ENCODE measurements around the gene PLCL2.
"Not testable (repeated sequence)": the region's sequence is repeated elsewhere in the genome, so short reads cannot be mapped to it uniquely, and the experiment has no call there.

The PLCL2 gene

DNA sequence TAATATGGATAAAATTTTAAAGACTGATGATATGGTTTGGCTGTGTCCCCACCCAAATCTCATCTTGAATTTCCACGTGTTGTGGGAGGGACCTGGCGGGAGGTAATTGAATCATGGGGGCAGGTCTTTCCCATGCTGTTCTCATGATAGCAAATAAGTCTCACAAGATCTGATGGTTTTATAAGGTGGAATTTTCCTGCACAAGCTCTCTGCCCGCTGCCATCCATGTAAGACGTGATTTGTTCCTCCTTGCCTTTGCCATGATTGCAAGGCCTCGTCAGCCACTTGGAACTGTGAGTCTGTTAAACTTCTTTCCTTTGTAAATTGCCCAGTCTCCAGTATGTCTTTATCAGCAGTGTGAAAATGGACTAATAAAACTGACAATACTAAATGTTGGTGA lies 222.0 kb downstream of the PLCL2 start:
- in situ Hi-C loops (cut with MboI; ENCODE audit: low sequenced_read_pairs), result not testable (repeated sequence)

DNA sequence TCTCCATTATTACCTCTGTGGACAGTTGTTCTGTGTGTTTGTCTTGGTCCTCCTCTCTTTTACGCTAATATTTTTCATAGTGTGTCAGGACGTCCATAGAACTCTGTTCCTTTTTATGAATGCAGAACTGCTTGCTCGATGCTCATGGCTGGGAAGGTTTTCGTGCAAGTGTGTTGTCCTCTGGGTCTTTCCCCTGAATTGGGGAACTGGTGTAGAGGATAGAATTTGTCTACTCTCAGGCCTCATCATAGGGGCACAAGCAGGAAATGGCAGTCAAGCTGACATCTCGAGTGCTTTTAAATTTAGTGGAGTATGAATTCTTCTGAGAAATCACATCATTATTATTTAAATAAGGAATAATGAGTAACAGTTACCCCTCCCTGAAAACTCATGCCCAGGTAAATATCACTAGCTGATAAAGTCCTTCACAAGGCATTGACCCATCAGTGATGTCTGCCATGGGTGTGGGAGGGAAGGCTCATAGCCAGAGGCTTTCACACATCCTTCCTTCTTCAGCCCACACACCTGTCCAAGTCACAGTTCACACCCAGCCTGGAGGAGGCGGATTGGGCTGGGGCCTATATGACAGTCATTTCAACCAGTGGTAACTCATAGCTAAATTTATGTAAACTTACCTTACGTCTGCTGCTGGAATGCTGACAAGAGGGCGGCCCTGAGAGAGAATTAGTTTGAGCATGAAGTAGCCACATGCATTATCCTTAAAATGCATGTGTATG lies 226.1 kb downstream of the PLCL2 start:
- in situ Hi-C loops (cut with MboI; ENCODE audit: low sequenced_read_pairs), result no loop called here

DNA sequence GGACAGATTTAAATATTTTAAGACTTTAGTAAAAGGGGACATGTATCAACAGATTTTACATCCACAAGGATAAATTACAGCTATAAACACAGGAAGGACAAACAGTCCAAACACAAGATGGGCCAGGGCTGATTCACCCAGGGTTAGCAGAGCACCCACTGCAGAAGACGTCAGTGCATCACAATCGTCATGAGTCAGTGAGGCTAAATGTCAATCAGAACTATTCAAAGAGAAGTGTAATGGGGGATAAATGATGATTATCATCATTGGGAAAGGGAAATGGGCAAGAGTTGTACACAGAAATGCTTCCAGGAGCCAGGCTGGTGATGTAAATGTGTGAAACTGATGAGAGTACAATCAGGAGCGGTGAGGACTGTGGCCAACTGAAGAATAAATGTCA lies 226.8 kb downstream of the PLCL2 start:
- in situ Hi-C loops (cut with MboI; ENCODE audit: low sequenced_read_pairs), result no loop called here

DNA sequence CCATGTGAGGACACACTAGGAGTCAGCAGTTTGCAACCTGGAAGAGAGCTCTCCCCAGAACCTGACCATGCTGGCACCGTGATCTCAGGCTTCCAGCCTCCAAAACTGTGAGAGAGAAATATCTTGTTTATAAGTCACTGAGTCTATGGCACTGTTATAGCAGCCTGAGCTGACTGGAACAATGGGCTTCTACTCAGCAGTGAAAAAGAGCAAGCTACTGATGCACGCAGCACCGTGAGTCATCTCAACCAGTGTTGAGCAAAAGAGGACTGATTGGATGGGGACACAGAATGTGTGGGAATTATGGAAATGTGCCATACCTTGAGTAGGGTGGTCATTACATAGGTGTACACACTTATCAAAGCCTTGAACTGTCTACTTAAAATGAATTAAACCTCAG lies 230.4 kb downstream of the PLCL2 start:
- in situ Hi-C loops (cut with MboI; ENCODE audit: low sequenced_read_pairs), result no loop called here

DNA sequence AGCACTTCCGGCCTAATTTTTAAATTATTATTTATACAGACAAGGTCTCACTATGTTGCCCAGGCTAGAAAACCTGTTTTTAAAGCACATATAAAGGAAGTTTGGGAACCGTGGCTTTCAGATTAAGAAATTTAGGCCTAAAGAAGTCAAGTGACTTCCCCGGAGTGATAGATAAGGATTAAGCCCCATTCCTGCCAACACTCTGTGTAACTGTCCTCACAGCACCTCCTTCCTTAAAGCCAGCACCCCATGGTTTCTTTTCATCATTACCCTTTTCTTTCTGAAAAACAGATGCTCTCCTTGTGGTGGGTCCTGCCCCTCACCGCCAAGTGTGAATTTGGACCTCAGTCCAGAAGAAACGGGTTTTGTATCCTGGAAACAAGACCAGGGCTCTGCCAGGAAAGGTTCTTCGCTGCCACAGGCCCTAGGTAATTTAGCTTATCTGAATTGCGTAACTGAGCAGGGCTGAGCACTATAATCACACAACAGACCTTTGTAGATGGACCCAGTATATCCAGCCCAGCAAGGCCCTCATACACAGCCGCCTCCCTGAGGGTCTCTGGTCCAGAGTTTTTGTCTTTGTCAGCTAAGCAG lies 231.3 kb downstream of the PLCL2 start:
- in situ Hi-C loops (cut with MboI; ENCODE audit: low sequenced_read_pairs), result no loop called here

DNA sequence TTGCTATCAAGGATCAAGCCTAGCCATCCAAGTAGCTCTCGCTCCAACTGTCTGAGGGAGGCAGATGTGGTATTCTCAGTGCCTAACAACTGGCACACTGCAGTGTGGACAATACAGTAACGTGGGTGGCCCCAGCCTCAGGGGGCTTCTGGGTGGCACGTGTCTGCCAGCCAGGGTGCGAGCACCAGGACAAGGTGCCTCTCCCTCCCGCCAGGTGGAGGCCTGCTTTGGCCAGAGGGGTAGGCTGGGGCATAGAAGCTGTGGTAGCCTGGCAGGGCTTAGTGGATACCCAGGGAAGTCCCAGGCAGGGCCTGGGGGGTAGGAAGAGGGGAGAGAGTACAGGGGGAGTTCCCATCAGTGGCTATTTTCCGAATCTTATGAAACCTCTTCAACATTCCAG lies 234.0 kb downstream of the PLCL2 start:
- in situ Hi-C loops (cut with MboI; ENCODE audit: low sequenced_read_pairs), result no loop called here

DNA sequence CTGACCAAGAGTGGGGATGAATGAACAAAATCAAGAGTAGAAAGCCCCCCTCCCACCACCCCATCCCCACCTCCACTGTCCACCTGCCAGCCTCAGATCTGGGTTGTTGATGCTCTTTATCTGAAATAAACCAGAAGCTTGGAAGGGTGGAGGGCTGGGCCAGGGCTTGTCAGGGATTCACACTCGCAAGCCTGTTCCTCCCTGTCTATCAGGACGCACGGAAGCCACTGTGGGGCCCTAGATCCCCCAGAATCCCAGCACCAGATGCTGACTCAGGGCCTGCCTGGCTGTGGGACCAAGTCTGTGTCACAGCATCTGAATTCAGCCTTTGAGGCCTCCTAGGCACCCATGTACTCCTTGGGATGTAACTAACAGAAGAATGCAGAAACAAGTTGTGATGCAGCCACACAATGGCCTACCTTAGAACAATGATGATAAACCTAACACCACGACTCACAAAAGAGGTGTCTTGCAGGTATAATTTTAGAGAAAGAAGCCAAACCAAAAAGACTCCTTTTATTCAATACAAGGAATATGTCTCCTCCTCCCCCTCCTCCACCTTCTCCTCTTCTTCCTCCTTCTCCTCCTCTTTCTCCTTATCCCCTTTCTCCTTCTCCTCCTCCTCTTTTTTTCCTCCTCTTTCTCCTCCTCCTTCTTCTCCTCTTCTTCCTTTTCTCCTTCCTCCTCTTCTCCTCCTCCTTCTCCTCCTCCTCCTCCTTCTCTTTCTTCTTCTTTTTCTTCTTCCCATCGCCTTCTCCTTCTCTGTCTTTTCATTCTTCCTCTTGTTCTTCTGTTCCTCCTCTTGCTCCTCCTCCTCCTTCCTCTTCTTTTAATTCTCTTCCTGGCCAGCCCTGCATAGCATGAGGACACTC lies 234.7 kb downstream of the PLCL2 start:
- in situ Hi-C loops (cut with MboI; ENCODE audit: low sequenced_read_pairs), result no loop called here

DNA sequence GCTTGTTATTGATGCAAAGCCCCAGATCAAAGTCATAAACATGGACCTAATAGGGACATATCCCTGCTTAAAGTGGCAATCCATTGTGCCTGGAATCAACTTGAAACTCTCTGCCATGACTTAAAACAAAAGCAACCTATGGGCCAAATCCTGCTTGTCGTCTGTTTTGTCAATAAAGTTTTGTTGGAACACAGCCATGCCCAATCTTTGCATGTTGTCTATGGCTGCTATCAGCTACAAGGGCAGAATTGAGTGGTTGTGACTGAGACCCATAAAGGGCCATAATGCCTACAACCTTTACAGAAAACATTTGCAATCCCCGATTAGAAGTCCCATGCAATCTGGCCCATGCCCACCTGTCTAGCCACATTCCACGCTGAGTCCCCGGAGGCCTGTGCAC lies 235.4 kb downstream of the PLCL2 start:
- in situ Hi-C loops (cut with MboI; ENCODE audit: low sequenced_read_pairs), result no loop called here

DNA sequence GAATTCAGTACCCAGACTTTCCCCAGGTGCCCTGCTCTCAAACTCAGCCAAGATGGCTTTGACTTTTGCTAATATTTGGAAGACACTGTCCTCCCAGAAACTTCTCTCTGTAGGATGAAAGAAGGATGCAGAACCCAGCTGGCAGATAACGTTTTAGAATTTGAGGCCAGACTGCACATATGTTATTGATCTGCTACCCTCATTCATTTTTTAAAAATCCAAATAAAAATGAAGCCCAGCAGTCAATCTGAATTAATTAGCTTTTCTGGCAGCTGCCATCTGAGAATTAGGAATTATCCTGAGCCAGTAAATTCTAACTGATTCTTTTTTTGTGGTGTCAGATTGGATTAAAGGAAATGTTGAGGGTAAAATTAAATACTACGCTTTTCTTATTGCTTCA lies 236.6 kb downstream of the PLCL2 start:
- in situ Hi-C loops (cut with MboI; ENCODE audit: low sequenced_read_pairs), result no loop called here

DNA sequence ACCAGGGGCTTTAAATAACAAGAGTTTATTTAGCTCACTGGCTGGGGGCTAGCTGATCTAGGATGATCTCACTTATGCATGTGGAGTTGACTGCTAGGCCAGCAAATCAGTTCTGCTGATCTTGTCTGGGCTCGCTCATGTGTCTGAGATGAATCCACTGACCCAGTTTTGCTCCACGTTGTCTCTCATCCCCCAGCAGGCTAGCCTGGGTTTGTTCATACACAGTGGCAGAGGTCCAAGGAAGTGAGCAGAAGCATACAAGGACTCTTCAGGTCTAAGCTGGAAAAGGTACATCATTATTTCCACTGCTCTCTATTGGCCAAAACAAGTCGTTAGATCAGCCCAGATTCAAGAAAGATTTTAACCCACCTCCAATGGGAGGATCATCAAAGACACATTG lies 238.0 kb downstream of the PLCL2 start:
- in situ Hi-C loops (cut with MboI; ENCODE audit: low sequenced_read_pairs), result no loop called here

DNA sequence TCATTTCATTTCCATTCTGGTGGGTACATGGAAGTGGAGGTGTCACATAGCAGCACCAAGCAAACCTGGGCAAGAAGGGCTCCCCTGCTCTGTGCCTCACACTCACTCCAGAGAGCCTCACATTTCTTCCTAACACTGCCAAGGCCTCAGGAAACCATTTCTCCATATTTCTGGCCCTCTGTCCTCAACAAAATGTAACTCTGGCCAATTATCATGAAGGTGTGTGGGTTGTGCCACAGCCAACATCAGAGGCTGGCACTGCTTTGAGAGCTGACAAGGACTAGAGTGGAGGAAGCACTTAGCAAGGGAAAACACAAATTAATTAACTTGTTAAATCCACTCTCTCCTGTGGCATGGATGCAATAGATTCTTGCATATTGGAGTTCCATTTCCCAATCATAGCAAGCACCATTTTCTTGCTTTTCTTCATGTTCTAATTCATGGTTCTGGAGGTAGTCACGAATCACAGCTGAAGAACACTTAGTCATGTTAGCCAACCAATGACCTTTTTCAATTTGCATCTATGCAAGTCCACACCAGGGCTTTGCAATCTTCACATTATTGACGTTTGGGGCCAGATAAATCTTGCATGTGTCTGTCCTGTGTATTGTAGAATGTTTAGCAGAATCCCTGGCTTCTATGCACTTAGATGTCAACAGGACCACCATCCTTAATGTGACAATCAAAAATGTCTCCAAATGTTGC lies 241.1 kb downstream of the PLCL2 start:
- in situ Hi-C loops (cut with MboI; ENCODE audit: low sequenced_read_pairs), result no loop called here

DNA sequence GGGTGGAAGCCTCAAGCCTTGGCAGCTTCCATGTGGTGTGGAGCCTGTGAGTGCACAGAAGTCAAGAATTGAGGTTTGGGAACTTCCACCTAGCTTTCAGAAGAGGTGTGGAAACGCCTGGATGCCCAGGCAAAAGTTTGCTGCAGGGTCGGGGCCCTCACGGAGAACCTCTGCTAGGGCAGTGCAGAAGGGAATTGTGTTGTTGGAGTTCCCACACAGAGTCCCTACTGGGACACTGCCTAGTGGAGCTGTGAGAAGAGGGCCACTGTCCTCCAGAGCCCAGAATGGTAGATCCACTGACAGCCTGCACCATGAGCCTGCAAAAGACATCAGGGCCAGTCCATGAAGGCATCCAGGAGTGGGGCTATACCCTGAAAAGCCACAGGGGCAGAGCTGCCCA lies 243.9 kb downstream of the PLCL2 start:
- in situ Hi-C loops (cut with MboI; ENCODE audit: low sequenced_read_pairs), result not testable (repeated sequence)

DNA sequence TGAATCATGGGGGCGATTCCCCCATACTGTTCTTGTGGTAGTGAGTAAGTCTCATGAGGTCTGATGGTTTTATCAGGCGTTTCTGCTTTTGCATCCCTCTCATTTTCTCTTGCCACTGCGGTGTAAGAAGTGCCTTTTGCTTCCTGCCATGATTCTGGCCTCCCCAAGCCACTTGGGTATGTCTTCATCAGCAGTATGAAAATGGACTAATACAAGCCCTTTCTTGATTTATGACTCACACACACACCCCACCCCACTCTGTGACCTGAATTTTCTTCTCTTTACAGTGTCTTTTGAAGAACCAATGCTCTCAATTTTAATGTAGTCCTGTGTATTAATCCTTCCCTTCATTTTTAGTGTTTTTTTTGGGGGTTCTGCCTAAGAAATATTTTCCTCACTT lies 244.8 kb downstream of the PLCL2 start:
- in situ Hi-C loops (cut with MboI; ENCODE audit: low sequenced_read_pairs), result no loop called here

DNA sequence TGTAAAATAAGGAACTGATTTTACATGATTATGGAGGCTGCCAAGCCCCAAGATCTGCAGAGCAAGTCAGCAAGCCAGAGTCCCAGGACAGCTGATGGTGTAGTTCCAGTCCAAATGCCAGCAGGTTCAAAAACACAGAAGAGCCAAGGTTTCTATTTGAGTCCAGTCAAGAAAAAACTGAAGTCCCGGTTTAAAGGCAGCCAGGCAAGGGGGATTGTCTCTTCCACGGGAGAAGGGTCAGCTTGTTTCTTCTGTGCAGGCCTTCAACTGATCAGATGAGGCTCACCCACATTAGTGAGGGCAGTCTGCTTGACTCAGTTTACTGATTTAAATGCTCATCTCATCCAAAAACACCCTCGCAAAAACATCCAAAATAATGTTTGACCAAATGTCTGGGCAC lies 246.2 kb downstream of the PLCL2 start:
- in situ Hi-C loops (cut with MboI; ENCODE audit: low sequenced_read_pairs), result no loop called here

DNA sequence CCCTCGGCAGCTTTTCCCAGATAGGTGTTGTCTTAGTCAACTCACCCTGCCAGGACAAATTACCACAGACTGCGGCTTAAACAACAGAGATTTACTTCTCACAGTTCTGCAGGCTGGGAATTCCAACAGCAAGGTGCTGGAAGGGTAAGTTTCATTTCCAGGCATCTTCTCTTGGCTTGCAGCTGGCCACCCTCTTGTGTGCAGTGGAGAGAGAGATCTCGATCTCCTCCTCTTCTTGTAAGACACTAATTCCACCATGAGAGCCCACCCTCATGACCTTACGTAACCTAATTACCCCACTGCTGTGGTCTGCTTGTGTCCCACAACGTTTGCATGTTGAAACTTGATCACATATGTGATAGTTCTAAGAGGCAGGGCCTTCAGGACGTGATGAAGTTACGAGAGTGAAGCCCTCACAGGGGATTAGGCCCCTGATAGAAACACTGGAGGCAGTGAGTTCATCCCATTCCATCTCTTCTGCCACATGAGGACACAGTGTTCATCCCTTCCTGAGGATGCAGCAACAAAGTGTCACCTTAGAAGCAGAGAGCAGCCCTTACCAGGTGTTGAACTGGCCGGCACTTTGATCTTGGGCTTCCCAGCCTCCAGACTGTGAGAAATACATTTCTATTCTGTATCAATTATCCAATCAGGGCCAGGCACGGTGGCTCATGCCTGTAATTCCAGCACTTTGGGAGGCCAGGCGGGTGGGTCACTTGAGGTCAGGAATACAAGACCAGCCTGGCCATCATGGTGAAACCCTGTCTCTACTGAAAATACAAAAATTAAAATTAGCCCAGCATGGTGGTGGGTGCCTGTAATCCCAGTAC lies 247.7 kb downstream of the PLCL2 start:
- in situ Hi-C loops (cut with MboI; ENCODE audit: low sequenced_read_pairs), result no loop called here

DNA sequence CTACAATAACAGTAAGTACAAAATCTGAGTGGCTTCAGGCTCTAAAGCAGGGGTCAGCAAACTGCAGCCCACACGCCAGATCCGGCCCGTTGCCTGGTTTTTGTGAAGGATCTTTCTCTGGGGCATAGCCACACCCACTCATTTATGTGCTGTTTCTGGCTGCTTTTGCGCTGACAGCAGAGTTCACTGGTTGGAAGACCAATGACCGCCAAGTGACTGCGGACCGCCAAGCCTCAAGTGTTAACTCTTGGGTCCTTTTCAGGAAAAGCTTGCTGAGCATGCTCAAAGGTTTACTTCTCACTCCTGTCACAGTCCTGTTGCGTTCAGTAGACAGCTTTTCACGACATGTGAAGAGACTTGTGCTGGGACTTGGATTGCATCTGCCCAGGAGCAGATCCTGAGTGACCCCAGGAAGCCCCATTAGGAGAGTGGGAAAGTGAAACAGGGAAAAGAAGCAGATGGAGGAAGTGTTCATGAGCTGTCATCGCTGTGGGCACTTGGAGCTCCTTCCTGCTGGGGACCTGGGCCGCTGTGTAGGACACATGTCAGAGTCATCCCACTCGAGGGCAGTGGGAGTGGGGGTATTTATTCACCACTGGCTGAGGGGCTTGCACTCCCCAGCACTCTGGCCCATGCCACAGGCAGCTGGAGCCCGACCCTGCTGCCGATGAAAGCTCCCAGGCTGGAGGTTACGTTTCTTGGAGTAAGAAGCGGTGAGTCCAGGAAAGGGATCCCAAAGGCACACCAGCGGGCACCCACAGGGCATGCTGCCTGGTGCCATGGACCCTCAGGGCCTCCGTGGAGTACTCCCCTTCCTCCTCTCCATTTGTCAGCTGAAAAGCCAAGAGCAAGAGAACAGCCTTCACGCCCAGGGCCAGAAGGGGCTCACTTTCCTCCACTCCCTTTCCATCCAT lies 249.1 kb downstream of the PLCL2 start:
- in situ Hi-C loops (cut with MboI; ENCODE audit: low sequenced_read_pairs), result no loop called here

DNA sequence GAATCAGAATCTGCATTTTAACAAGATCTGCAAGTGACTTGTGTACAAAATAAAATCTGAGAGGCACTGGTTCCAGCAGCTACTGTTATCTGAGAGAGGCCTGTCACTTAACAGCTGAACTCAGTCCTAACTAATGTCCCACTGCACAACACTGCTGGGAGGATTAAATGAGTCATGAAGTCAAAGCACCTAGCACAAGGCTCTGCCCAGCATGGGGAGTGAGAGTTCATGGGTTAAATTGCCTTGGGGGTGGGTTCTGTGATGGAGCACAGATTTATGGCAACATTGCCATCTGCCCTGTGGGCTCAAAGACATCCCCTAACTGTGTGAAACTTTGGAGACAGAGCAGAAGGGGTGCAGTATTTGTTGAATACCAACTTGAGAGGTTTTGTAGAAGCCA lies 250.9 kb downstream of the PLCL2 start:
- in situ Hi-C loops (cut with MboI; ENCODE audit: low sequenced_read_pairs), result no loop called here

DNA sequence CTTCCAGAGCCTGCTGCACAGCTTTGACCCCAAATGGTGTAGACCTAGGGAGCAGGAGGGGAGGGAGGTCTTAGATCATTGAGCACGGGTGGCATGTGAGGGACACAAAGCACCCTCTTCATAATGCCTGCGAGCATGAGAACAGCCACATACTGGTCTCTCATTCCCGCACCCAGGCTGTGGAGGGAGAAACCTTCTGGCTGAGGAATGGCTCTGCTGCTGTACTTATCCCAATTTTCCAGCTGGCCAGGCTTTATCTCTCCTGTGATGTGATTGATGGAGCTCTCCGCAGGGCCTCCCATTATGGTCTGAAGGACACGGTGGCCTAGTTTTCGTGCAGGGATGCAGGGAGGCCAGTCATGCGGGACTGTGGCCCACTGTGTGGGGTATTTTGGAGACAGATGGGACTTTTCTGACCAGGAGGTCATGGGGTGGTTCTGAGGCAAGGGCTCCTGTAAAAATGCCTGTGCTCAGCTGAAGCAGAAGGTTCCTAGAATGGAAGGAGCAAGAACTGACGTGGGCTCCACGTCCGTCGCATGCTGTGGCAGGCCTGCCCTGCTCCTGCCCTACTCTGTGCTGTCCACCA lies 251.5 kb downstream of the PLCL2 start:
- in situ Hi-C loops (cut with MboI; ENCODE audit: low sequenced_read_pairs), result no loop called here

DNA sequence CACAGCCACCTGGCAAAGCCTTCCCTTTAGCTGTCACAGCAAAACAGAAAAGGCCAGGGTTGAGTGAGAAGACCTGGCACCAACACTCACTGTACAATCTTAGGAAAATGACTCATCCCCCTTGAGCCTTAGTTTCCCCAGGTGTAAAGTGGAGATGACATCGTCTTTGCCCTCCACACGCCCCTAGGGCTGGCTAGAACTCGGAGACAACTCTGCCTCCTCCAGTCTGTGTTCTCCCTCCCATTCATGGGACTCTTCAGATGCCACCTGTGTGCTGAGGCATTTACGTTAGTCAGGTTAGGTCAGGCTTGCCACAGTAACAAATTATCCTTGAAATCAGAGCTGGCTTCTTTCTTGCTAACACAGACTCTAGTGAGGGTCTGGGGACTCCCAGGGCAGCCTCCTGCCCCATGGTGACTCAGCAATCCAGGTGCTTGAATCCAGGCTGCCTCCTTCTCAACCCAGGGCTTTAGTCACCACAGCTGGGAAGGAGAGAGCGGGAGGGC lies 252.6 kb downstream of the PLCL2 start:
- in situ Hi-C loops (cut with MboI; ENCODE audit: low sequenced_read_pairs), result no loop called here

All from HL-60/S4 (cell line).